ENCODE measurements around the gene PIP4K2A.
"Not testable (repeated sequence)": the region's sequence is repeated elsewhere in the genome, so short reads cannot be mapped to it uniquely, and the experiment has no call there.

PIP4K2A gene

DNA sequence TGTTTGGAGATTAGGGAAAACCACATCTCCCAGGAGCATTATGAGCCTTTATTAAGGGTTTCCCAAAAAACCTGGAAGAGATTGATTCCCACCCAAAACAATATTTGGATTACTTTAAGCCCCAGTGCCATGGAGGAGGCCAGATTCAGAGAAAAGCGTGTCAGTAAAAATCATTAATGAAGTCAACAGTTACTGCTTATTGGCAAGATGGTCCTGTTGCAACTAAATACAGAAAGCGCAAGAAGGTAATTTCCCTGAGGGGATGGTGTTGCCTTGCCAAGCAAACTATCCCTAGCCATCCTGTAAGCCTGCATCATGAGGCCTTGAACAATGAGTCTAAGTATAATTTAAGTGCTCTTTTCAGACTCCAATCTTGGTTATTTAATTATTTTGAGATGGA is 212.5 kb downstream of the PIP4K2A start:
- no peak for DNase-seq

DNA sequence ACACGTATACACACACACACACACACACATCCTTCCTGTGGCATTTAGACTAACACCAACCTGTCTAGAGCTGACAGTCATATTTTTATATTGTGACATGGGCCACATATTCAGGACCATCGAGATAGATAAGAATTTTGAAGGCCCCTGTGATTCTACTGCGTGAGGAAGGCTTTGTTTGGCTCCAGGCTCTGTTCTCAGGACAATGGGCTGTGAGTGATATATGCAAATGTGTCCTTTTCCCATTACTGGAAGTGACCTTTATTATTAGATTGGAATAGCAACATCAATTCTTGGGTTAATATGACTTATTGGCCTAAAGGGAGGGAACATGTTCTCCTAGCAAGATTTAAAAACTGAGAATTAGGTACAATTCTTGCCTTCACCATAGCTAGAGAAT is 213.0 kb downstream of the PIP4K2A start:
- DNase-seq, result no peak

DNA sequence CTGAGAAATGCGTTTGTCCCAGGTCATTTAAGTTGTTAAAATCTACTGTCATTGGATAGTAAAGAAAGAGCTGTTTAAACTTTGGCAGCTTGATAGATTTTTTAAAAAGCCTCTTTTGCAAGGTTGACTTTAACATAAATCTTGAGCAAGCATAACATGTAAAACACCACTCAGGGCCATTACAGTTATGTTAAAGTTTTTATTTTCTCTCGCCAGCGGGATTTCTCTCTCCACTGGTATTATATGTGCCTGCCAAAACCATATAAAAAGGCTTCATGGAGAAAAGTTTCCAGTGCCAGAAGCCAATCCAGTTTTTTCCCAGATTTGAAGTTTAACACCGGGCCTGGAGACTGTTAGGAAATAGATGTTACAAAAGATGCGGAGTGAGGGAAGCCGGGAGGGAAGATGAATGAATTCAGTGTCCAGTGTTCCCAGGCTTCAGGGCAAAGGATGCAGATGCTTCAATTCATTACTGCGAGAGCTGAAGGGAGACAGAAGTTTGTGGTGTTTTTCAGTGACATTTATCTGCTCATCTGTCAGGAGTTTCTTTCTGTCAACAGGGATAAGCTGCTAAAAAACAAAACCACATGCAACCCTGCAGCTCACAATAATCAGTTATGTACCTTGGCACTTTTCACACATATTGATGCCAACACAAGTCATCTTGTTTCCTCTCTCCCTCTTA is 213.6 kb downstream of the PIP4K2A start:
- no peak for DNase-seq

DNA sequence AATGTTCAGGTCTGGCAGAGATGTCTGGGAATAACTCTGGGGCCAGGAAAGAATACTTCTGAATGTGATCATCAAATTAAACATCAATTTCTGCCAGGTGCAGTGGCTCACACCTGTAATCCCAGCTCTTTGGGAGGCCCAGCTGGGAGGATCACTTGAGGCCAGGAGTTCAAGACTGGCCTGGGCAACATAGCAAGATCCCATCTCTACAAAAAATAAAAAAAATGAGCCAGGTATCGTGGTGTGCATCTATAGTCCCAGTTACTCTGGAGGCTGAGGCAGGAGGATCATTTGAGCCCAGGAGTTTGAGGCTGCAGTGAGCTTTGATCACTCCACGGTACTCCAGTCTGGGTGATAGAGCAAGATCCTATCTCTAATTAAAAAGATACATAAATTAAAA is 214.4 kb downstream of the PIP4K2A start:
- DNase-seq, result not testable (repeated sequence)

DNA sequence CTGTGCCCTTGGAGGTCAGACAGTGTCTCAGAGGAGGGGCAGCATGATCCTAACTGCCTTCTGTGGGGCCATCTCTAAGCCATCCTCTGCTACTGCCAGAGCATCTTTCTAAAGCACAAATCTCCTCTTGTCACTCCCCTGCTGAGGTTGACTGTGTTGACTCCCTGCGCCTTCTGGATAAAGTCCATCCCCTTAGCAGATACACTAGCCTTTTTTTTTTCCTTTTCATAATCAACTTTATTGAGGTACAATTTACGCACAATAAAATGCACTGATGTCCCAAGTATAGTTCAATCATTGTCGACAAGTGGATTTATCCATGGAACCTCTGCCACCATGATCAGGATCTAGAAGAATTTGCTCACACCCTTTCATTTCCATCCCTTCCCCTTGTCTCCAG is 219.0 kb downstream of the PIP4K2A start:
- no peak for DNase-seq

DNA sequence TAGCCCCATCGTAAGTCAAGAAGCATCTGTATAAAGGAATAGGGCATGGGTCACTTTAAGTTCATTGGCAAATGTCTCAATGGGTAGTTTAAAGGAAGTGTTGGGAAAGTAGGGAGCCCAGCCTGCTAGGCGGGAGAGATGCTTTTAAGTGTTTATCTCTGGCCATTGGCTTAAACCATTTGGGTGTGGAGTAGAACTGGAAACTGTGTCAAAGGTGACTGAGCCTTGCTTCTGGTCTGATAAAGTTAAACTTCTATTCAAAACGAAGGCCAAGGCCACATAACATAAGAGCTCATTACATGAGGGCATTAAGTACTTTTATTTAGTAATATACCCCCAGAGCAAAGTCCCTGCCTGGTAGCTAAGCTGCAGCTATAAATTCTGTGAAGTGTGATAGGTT is 220.4 kb downstream of the PIP4K2A start:
- no peak for DNase-seq

DNA sequence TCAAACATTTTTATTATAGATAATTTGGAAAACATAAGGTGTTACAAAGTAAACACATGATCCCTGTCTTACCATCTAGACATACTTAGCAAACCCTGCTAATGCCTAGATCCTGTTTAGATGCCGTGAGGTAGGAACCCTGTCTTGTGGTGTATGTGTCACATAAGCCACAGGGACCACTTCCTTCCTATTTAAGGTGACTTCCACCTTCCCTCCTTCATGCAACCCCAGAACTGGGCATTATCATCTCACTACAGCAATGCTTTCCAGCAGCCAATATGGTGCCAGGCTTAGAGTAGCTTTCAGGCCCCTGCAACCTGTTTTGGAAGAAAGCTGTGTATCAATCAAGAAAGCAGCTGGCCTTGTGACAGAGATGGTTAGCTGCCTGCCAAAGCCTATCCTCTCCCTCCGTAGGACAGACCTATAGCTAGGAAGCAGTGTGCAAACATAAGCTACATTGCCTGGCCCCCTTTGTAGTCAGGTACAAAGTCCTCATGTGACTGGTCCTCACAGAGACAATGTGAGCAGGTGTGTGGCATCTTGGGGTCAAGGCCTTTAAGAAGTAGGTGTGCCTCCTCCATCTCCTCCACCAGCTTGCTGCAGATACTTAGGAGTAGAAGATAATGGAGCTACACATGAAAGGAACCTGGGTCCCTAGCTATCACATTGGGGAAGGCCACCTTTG is 222.3 kb downstream of the PIP4K2A start:
- DNase-seq, result no peak

DNA sequence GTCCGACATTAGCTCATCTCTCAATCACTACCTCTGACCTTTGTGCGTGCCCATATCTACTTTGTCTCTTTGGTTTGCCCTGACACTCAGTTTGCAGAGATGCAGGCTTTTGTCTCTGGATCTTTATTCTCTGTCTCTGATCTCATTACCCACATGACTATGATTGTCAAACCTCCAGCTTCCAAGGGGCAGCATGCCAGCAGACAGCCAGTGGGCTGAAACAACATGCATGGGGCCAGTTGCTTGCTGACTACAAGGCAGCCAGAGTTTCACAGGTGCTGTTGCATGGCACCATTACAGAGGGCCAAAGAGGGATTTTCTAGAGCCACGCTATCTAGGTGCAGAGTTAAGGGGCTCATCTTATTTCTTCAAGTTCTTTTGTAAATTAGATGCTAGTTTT is 222.9 kb downstream of the PIP4K2A start:
- DNase-seq, result no peak

DNA sequence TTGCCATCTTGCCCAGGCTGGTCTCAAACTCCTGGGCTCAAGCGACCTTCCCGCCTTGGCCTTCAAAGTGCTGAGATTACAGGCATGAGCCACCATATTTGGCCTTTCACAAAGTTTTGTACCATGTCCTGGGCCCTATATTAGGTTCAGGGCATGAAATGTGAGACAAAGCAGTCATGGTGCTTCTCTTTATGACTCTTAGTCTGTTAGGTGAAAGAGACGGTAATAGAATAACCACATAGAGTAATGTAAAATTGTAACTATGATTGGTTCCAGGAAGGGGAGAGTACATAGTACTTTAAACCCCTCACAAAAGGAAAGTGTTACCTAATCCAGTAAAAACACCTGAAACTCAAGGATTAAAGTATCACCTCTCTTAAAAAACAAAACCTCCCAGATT is 224.4 kb downstream of the PIP4K2A start:
- DNase-seq, result no peak

DNA sequence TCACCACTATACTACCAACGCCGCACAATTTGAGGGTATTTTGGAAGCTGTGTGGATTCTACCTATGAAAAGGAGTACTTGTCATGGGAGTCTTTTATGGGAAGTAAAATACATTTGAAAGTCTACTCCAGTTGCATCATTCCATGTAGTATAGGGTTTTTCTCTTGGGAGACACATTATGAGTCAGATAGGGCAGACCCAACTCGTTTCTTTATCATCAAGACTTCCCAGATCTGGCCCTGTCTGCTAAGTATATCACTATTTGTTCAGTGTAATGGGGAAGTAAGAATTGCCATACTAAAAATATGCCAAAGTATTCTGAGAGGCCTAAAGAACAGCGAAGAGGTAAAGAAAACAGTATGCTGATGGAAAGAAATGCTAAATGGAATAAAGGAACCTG is 224.9 kb downstream of the PIP4K2A start:
- DNase-seq, result no peak

DNA sequence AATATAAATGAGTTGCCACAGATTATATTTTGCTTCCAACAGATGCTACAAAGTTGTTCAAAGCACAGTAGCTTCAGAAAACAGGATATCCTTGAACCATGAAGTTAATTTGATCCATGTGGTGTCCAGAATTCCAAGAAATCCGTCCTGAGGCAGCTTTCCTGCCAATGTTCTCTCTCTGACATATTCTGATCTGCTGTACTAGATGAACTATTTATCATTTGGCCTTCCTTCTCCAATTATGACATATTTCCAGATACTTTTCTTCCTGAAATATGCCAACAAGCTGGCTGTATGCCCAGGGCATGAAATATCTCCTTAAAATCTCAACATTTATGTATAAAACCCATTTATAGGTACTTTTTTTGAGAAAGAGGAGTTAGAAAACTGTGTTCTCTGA is 227.9 kb downstream of the PIP4K2A start:
- no peak for DNase-seq

Measured in COR-L47 (cell line).